Spleen (tissue), 11 donors: ENCODE measurements around the gene TENT4B. TPM values are rescaled to one million over a fixed set of nuclear protein-coding genes. Genes with fewer than 3 reads are reported as not detected.
"Not testable (repeated sequence)": the region's sequence is repeated elsewhere in the genome, so short reads cannot be mapped to it uniquely, and the experiment has no call there.

Experiments used
- DNase-seq: peaks from one replicate; pipeline ENCODE4 v3.0.0-alpha.2; 2020
- H3K27ac ChIP-seq, 8 donors: fragments of 200-600 bp; sonication (generic) in 7 of 8; 1 replicate in 4 of 8; 2 replicates in 4 of 8; pipeline versions ENCODE4 v1.5.0 to v1.8.0; 2016 to 2021; ENCODE audit warnings: inconsistent platforms in 4 of 8, mild to moderate bottlenecking in 4 of 8, moderate library complexity in 1 of 8
- H3K27me3 ChIP-seq, 7 donors: fragments of 200-600 bp; sonication (generic) in 6 of 7; replicated peaks in 1 of 7; 1 replicate in 4 of 7; 2 replicates in 3 of 7; pipeline versions ENCODE4 v1.5.0 to v1.8.0; 2016 to 2021; ENCODE audit warnings: inconsistent platforms in 3 of 7, mild to moderate bottlenecking in 1 of 7
- H3K36me3 ChIP-seq, 6 donors: fragments of 200-600 bp; sonication (generic) in 5 of 6; 1 replicate in 4 of 6; 2 replicates in 2 of 6; pipeline versions ENCODE4 v1.5.0 to v1.8.0; 2016 to 2021; ENCODE audit warnings: inconsistent platforms in 2 of 6
- H3K4me1 ChIP-seq, 6 donors: fragments of 200-600 bp; sonication (generic) in 5 of 6; 1 replicate in 3 of 6; 2 replicates in 3 of 6; pipeline versions ENCODE4 v1.5.0 to v1.8.0; 2016 to 2021; ENCODE audit warnings: inconsistent platforms in 3 of 6
- H3K4me3 ChIP-seq, 8 donors: fragments of 200-600 bp; sonication (generic) in 7 of 8; 1 replicate in 4 of 8; 2 replicates in 4 of 8; pipeline versions ENCODE4 v1.5.0 to v1.8.0; 2016 to 2021; ENCODE audit warnings: inconsistent platforms in 4 of 8, mild to moderate bottlenecking in 4 of 8, moderate library complexity in 2 of 8
- H3K9me3 ChIP-seq, 8 donors: fragments of 200-600 bp; sonication (generic) in 7 of 8; 1 replicate in 4 of 8; 2 replicates in 4 of 8; pipeline versions ENCODE4 v1.5.0 to v1.8.0; 2016 to 2021; ENCODE audit warnings: inconsistent platforms in 4 of 8
- CTCF ChIP-seq, 11 experiments: fragments of 200-600 bp in 7 of 11; fragments of 450-650 bp in 4 of 11; sonication (generic) in 4 of 11; IDR thresholded peaks in 8 of 11; conservative IDR thresholded peaks in 3 of 11; 1 replicate in 7 of 11; 2 replicates in 4 of 11; pipeline versions ENCODE4 v1.4.0 to v1.8.0; 2016 to 2021; ENCODE audit warnings: antibody characterized with exemption in 11 of 11, inconsistent platforms in 4 of 11, mild to moderate bottlenecking in 1 of 11
- POLR2A ChIP-seq, 3 donors: fragments of 450-650 bp; IDR thresholded peaks; one replicate each; pipeline ENCODE4 v1.5.1; 2017; ENCODE audit warnings: antibody characterized with exemption in 3 of 3, mild to moderate bottlenecking in 1 of 3
- POLR2AphosphoS5 ChIP-seq, 3 donors: sonication (generic); formaldehyde crosslinking; IDR thresholded peaks; one replicate each; pipeline ENCODE4 v1.5.1; 2017; ENCODE audit warnings: antibody characterized with exemption in 3 of 3
- WGBS, 5 donors: extraction: QIAGEN DNeasy Blood & Tissue Kit in 3 of 5; methylation state at CpG; one replicate each; pipeline versions ENCODE4 v1.1.5 to v1.1.7; 2013 to 2018; 5-methylcytosine and 5-hydroxymethylcytosine counted together
- intact Hi-C: fragments of 100-400 bp; cut with DNase I; formaldehyde crosslinking; loops from one replicate; pipeline ENCODE4 v1.15.0; 2023; ENCODE audit warnings: low total_unique reads
- polyA plus RNA-seq, 3 donors: library from polyadenylated mRNA; stranded (reverse); fragments of 200-250 nt; gene quantifications; one replicate each; pipeline ENCODE4 v1.2.1, GENCODE V29; 2013
- total RNA-seq, 7 donors: library from RNA; depleted of rRNA in 3 of 7; stranded (reverse); fragments of >200 nt in 3 of 7; fragmentation: NEBNext Ultra II Directional in 4 of 7; extraction: Animal tissue kit (Norgen Biotek cat#: 25700) in 4 of 7; gene quantifications; one replicate each; pipeline versions ENCODE4 v1.1.0 to v1.2.1, GENCODE V29; 2016 to 2021
- donor health status: healthy with polysubstance abuse.
- donor health status: DM: no; HTN: no; CAD: no; lungs with moderate emphysema.
- donor health status: DM: no; HTN: no; CAD: no.
- donor health status: Bipolar disorder and iron deficiency.
- donor health status: healthy.
- donor health status: DM: no; HTN: no; CAD: no.
- donor health status: DM: yes; HTN: yes; CAD: no.

Gene TENT4B
- total and polyA plus RNA-seq, 10 donors: 4.2 to 16.4 (median 12.1) TPM

- no peak for DNase-seq
- Histone ChIP-seq H3K9me3 (no peaks in the 10 kb centered on the region), H3K27ac (no peak overlapping the region), H3K4me1 (peaks cover 0 to 92% (median 60%) of the 10 kb centered on the region in 6 donors), H3K4me3 (no peak overlapping the region), H3K27me3 (no peaks in the 10 kb centered on the region), H3K36me3 (no peaks in the 10 kb centered on the region)
- TF ChIP-seq POLR2A (IDR thresholded peaks at IDR 0.05) (no peak), CTCF (IDR thresholded peaks at IDR 0.05 in 8 of 11, conservative IDR thresholded peaks at IDR 0.05 in 3 of 11) (no peak), POLR2AphosphoS5 (IDR thresholded peaks at IDR 0.05) (no peak)
- intact Hi-C loops: no loop called here
- WGBS, 5 donors: 49 to 70% (median 56%) methylated on average over 2 of the region's 2 CpGs
Measured at GRCh38 chr16:50169555-50170096, 16.5 kb downstream of the TENT4B start.

- H3K27ac ChIP-seq, H3K27me3 ChIP-seq, H3K4me3 ChIP-seq, intact Hi-C loops, H3K9me3 ChIP-seq, H3K36me3 ChIP-seq, DNase-seq: not testable (repeated sequence)
- WGBS, 5 donors: 61 to 90% (median 65%) methylated on average over 4 of the region's 4 CpGs
- H3K4me1 ChIP-seq: peaks cover 0 to 80% (median 46%) of the 10 kb centered on the region in 6 donors
Measured at GRCh38 chr16:50171773-50172172, 18.7 kb downstream of the TENT4B start.

- no peak for TF ChIP-seq POLR2AphosphoS5 (IDR thresholded peaks at IDR 0.05)
- TF ChIP-seq POLR2A (IDR thresholded peaks at IDR 0.05): no peak
- TF ChIP-seq CTCF (IDR thresholded peaks at IDR 0.05 in 8 of 11, conservative IDR thresholded peaks at IDR 0.05 in 3 of 11): no peak
- intact Hi-C loops: no loop called here
- 60 to 65% (median 62%) methylated on average over 4 of the region's 4 CpGs for WGBS, 5 donors
- Histone ChIP-seq H3K4me3 (no peak overlapping the region), H3K9me3 (no peaks in the 10 kb centered on the region), H3K27ac (no peak overlapping the region), H3K36me3 (peaks cover 0 to 7% (median 0%) of the 10 kb centered on the region in 6 donors), H3K27me3 (no peaks in the 10 kb centered on the region), H3K4me1 (peaks cover 0 to 80% (median 48%) of the 10 kb centered on the region in 6 donors)
- no peak for DNase-seq
Measured at GRCh38 chr16:50172195-50172922, 19.3 kb downstream of the TENT4B start.

- Histone ChIP-seq H3K9me3 (no peaks in the 10 kb centered on the region), H3K4me3 (no peak overlapping the region), H3K4me1 (peaks cover 0 to 80% (median 41%) of the 10 kb centered on the region in 6 donors), H3K36me3 (peaks cover 0 to 7% (median 0%) of the 10 kb centered on the region in 6 donors), H3K27ac (no peak overlapping the region), H3K27me3 (no peaks in the 10 kb centered on the region)
- TF ChIP-seq POLR2AphosphoS5 (IDR thresholded peaks at IDR 0.05): no peak
- TF ChIP-seq CTCF (IDR thresholded peaks at IDR 0.05 in 8 of 11, conservative IDR thresholded peaks at IDR 0.05 in 3 of 11): no peak
- no peak for TF ChIP-seq POLR2A (IDR thresholded peaks at IDR 0.05)
- DNase-seq: no peak
- intact Hi-C loops: no loop called here
- 59 to 88% (median 81%) methylated on average over 5 of the region's 5 CpGs for WGBS, 5 donors
Measured at GRCh38 chr16:50173316-50173715, 20.2 kb downstream of the TENT4B start.
